Left kidney (tissue), 2 donors: ENCODE measurements around the gene WDSUB1. TPM values are rescaled to one million over a fixed set of nuclear protein-coding genes. Genes with fewer than 3 reads are reported as not detected.

Source experiments
- DNase-seq: peaks from one replicate; pipeline ENCODE4 v3.0.0-alpha.2; 2013
- polyA plus RNA-seq: library from polyadenylated mRNA; unstranded; fragments of 120-200 nt; gene quantifications from one replicate; pipeline ENCODE4 v1.2.1, GENCODE V29; 2013; ENCODE audit not compliant: insufficient read length

Gene WDSUB1
- polyA plus RNA-seq, 1 donor = 33.8 TPM

GRCh38 chr2:159267921-159268320 lies 18.6 kb downstream of the WDSUB1 start:
- no peak for DNase-seq

- no peak for DNase-seq
These were observed 19.9 kb downstream of the WDSUB1 start for GRCh38 chr2:159266554-159266953.

GRCh38 chr2:159265171-159265576 lies 21.3 kb downstream of the WDSUB1 start:
- DNase-seq = no peak

- no peak for DNase-seq
These were observed 23.6 kb downstream of the WDSUB1 start for GRCh38 chr2:159262904-159263303.

GRCh38 chr2:159262226-159262625 lies 24.3 kb downstream of the WDSUB1 start:
- no peak for DNase-seq

GRCh38 chr2:159256159-159256558 lies 30.3 kb downstream of the WDSUB1 start:
- no peak for DNase-seq

- DNase-seq = no peak
These were observed 33.6 kb downstream of the WDSUB1 start for GRCh38 chr2:159252905-159253304.

- DNase-seq = no peak
These were observed 35.0 kb downstream of the WDSUB1 start for GRCh38 chr2:159251296-159252173.

GRCh38 chr2:159249990-159250715 lies 36.4 kb downstream of the WDSUB1 start:
- DNase-seq = peak; percentile 79

- DNase-seq = no peak
These were observed 40.0 kb downstream of the WDSUB1 start for GRCh38 chr2:159246325-159246988.

- DNase-seq = no peak
These were observed 43.0 kb downstream of the WDSUB1 start for GRCh38 chr2:159243529-159243928.

- DNase-seq = no peak
These were observed 51.6 kb downstream of the WDSUB1 start for GRCh38 chr2:159234868-159235267.

GRCh38 chr2:159232456-159233170 lies 53.9 kb downstream of the WDSUB1 start:
- no peak for DNase-seq

- DNase-seq = no peak
These were observed 56.2 kb downstream of the WDSUB1 start for GRCh38 chr2:159230145-159230877.

- DNase-seq = no peak
These were observed 56.9 kb downstream of the WDSUB1 start for GRCh38 chr2:159229476-159230144.

- no peak for DNase-seq
These were observed 58.4 kb downstream of the WDSUB1 start for GRCh38 chr2:159228081-159228581.

- no peak for DNase-seq
These were observed 59.0 kb downstream of the WDSUB1 start for GRCh38 chr2:159227467-159227866.

- DNase-seq = no peak
These were observed 59.7 kb downstream of the WDSUB1 start for GRCh38 chr2:159226608-159227385.

- no peak for DNase-seq
These were observed 60.4 kb downstream of the WDSUB1 start for GRCh38 chr2:159226059-159226461.
